GM21390 (cell line): ENCODE data around the gene ANP32B.
"Not testable (repeated sequence)": the region's sequence is repeated elsewhere in the genome, so short reads cannot be mapped to it uniquely, and the experiment has no call there.

Experiments
- ATAC-seq: cut with Tn5 transposase; IDR thresholded peaks from one replicate; pipeline ENCODE4 v1.9.1; 2021; ENCODE audit not compliant: unreplicated experiment

The ANP32B gene

GRCh38 chr9:97962575-97962974, 20.6 kb upstream of the ANP32B start:
- no peak for ATAC-seq

- ATAC-seq, result no peak
These were observed 19.9 kb upstream of the ANP32B start for GRCh38 chr9:97963232-97963631.

- no peak for ATAC-seq
These were observed 18.2 kb upstream of the ANP32B start for GRCh38 chr9:97964901-97965300.

- no peak for ATAC-seq
These were observed 16.6 kb upstream of the ANP32B start for GRCh38 chr9:97966493-97966892.

- ATAC-seq, result no peak
These were observed 14.1 kb upstream of the ANP32B start for GRCh38 chr9:97969014-97969413.

- ATAC-seq, result no peak
These were observed 13.0 kb upstream of the ANP32B start for GRCh38 chr9:97970165-97970564.

GRCh38 chr9:97972753-97973152, 10.4 kb upstream of the ANP32B start:
- ATAC-seq, result no peak

GRCh38 chr9:97975376-97975775, 7.8 kb upstream of the ANP32B start:
- no peak for ATAC-seq

GRCh38 chr9:97976633-97977032, 6.5 kb upstream of the ANP32B start:
- not testable (repeated sequence) for ATAC-seq

- no peak for ATAC-seq
These were observed 4.6 kb upstream of the ANP32B start for GRCh38 chr9:97978371-97979130.

GRCh38 chr9:97979788-97980478, 3.2 kb upstream of the ANP32B start:
- ATAC-seq, result no peak

GRCh38 chr9:97980479-97980803, 2.7 kb upstream of the ANP32B start:
- ATAC-seq, result no peak

GRCh38 chr9:97980918-97981845, 2.0 kb upstream of the ANP32B start:
- no peak for ATAC-seq

- no peak for ATAC-seq
These were observed 1.1 kb upstream of the ANP32B start for GRCh38 chr9:97981846-97982682.

GRCh38 chr9:97983589-97984187, 547 bp downstream of the ANP32B start:
- peak; percentile 18 for ATAC-seq

- peak; percentile 24 for ATAC-seq
These were observed 1.3 kb downstream of the ANP32B start for GRCh38 chr9:97984188-97985057.

- ATAC-seq, result peak; percentile 11
These were observed 2.1 kb downstream of the ANP32B start for GRCh38 chr9:97985058-97985861.

GRCh38 chr9:97987487-97987886, 4.3 kb downstream of the ANP32B start:
- ATAC-seq, result no peak

GRCh38 chr9:97990259-97990658, 7.1 kb downstream of the ANP32B start:
- no peak for ATAC-seq
